ENCODE results near the gene MEI1. TPM values are rescaled to one million over a fixed set of nuclear protein-coding genes. Genes with fewer than 3 reads are reported as not detected.
"Not testable (repeated sequence)": the region's sequence is repeated elsewhere in the genome, so short reads cannot be mapped to it uniquely, and the experiment has no call there.

MEI1 gene
- total RNA-seq, 1 donor from 2014 or later: 0.64 TPM

DNA sequence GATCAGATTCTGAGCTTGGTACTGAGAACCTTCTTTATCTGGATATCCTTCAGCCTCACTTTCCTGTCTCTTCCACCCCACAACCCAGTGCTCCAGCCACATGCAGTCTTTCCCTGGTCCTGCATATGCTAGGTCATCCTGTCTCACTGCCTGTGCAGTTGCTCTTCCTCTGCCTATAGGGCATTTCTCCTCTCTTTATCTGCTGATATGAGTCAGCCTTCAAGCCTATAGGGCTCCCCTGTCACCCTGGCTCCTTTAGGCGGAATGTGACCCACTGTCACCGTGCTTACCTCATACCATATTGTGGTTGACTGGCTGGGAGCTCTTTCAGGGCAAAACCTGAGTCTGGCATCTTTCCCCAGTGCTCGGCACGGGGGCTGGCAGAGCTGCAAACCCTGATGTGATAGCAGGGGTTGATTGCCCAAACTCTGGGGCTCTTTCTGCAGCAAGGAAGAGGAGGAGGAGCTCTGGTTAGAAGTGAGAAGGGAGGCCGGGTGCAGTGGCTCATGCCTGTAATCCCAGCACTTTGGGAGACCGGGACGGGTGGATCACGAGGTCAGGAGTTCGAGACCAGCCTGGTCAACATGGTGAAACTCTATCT lies 26.3 kb downstream of the MEI1 start:
- Mint-ChIP-seq H3K36me3 (ENCODE audit: unreplicated experiment) (no peaks in the 10 kb centered on the region), H3K4me1 (ENCODE audit: low read depth, unreplicated experiment) (no peaks in the 10 kb centered on the region), H3K9me3 (ENCODE audit: unreplicated experiment) (no peaks in the 10 kb centered on the region), H3K4me3 (ENCODE audit: unreplicated experiment) (no peak overlapping the region), H3K27ac (ENCODE audit: unreplicated experiment) (no peak overlapping the region), H3K27me3 (ENCODE audit: unreplicated experiment) (peaks cover 1% of the 10 kb centered on the region)
- TF ChIP-seq, protein P1, sequence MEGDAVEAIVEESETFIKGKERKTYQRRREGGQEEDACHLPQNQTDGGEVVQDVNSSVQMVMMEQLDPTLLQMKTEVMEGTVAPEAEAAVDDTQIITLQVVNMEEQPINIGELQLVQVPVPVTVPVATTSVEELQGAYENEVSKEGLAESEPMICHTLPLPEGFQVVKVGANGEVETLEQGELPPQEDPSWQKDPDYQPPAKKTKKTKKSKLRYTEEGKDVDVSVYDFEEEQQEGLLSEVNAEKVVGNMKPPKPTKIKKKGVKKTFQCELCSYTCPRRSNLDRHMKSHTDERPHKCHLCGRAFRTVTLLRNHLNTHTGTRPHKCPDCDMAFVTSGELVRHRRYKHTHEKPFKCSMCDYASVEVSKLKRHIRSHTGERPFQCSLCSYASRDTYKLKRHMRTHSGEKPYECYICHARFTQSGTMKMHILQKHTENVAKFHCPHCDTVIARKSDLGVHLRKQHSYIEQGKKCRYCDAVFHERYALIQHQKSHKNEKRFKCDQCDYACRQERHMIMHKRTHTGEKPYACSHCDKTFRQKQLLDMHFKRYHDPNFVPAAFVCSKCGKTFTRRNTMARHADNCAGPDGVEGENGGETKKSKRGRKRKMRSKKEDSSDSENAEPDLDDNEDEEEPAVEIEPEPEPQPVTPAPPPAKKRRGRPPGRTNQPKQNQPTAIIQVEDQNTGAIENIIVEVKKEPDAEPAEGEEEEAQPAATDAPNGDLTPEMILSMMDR (IDR thresholded peaks at IDR 0.05; ENCODE audit: partially characterized antibody, unreplicated experiment): no peak
- DNase-seq: no peak

DNA sequence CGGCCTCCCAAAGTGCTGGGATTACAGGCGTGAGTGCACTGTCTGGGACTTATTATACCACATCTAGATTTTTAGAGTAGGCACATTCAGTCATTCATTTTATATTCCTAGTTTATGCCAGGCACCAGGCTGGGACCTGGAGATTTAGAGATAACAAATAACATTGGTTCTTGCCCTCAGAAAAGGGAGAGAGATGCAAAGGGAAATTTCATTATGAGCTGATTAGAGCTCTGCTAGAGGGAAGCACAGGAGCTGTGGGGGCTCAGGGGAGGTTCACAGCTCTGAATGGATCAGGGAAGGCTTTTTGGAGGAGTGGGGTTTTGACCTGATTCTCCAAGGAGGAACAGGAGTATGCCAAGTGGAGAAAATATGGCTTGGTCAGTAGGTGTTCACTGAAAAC lies 32.3 kb downstream of the MEI1 start:
- H3K36me3 Mint-ChIP-seq (ENCODE audit: unreplicated experiment): no peaks in the 10 kb centered on the region
- H3K9me3 Mint-ChIP-seq (ENCODE audit: unreplicated experiment): no peaks in the 10 kb centered on the region
- TF ChIP-seq, protein P1 (IDR thresholded peaks at IDR 0.05; ENCODE audit: partially characterized antibody, unreplicated experiment): no peak
- H3K4me1 Mint-ChIP-seq (ENCODE audit: low read depth, unreplicated experiment): no peaks in the 10 kb centered on the region
- no peak for DNase-seq
- H3K27ac Mint-ChIP-seq (ENCODE audit: unreplicated experiment): no peak overlapping the region
- H3K4me3 Mint-ChIP-seq (ENCODE audit: unreplicated experiment): no peak overlapping the region
- peaks cover 2% of the 10 kb centered on the region for H3K27me3 Mint-ChIP-seq (ENCODE audit: unreplicated experiment)

DNA sequence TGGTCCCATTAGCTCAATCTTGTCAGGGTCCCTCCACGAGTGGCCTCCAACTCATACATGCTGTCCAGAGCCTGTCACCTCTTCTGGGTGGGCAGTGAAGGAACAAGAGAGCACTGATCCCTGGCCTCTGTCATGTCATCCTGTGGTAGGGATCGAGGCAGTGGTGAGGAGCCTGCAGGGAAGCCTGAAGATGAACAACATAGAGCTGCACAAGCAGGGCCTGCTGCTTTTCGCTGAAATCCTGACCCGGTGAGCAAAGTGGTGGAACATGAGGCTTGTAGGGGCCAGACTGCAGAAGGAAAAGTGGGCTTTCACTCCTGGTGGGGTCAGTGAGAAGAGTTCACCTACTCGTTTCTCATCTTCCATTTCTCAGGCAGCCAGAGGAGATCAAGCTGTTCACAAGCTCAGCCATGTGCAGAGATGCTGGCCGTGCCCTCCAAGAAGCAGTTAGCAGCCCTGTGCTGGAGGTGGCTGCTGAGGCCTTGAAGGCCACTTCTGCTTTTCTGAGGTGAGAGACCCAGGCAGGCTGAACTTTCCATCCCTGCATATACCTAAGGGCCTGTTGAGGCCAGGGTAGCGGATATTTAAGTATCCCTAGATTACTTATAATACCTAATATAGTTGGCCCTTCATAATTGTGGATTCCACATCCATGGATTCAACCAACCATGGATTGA lies 32.9 kb downstream of the MEI1 start:
- TF ChIP-seq, protein P1 (IDR thresholded peaks at IDR 0.05; ENCODE audit: partially characterized antibody, unreplicated experiment): no peak
- no peak for DNase-seq
- Mint-ChIP-seq H3K4me1 (ENCODE audit: low read depth, unreplicated experiment) (no peaks in the 10 kb centered on the region), H3K36me3 (ENCODE audit: unreplicated experiment) (no peaks in the 10 kb centered on the region), H3K9me3 (ENCODE audit: unreplicated experiment) (no peaks in the 10 kb centered on the region), H3K27ac (ENCODE audit: unreplicated experiment) (no peak overlapping the region), H3K27me3 (ENCODE audit: unreplicated experiment) (peaks cover 2% of the 10 kb centered on the region), H3K4me3 (ENCODE audit: unreplicated experiment) (no peak overlapping the region)

DNA sequence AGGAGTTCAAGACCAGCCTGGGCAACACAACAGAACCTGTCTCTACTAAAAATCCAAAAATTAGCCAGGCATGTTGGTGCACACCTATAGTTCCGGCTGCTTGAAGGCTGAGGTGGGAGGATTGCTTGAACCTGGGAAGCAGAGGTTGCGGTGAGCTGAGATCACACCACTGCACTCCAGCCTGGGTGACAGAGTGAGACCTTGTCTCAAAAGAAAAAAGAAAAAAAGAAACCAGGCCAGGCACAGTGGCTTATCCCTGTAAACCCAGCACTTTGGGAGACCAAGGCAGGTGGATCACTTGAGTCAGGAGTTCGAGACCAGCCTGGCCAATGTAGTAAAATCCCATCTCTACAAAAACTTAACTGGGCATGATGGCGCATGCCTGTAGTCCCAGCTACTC lies 33.9 kb downstream of the MEI1 start:
- H3K4me3 Mint-ChIP-seq (ENCODE audit: unreplicated experiment); H3K27ac Mint-ChIP-seq (ENCODE audit: unreplicated experiment); H3K4me1 Mint-ChIP-seq (ENCODE audit: low read depth, unreplicated experiment); H3K27me3 Mint-ChIP-seq (ENCODE audit: unreplicated experiment); H3K36me3 Mint-ChIP-seq (ENCODE audit: unreplicated experiment); DNase-seq; H3K9me3 Mint-ChIP-seq (ENCODE audit: unreplicated experiment): not testable (repeated sequence)

DNA sequence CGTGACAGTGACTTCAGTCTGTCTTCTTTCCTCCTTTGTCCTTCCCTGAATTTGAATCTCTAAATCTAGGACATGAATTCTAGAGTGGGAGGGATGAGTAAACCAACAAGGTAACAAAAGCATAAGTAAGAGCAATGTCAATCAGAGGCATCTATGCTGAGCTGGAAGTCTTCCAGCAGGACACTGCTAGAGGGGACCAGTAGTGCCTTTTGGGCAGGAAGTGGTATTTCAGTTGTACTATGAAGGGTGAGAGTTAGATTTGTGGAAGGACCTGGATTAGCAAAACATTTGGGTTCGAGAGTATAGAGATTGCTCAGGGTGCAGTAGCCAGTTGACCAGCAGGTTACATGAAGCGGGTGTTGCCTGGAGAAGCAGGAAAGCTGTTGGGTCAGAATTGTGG lies 40.3 kb downstream of the MEI1 start:
- no peak for DNase-seq
- Mint-ChIP-seq H3K27ac (ENCODE audit: unreplicated experiment) (no peak overlapping the region), H3K36me3 (ENCODE audit: unreplicated experiment) (no peaks in the 10 kb centered on the region), H3K27me3 (ENCODE audit: unreplicated experiment) (no peaks in the 10 kb centered on the region), H3K9me3 (ENCODE audit: unreplicated experiment) (peaks cover 2% of the 10 kb centered on the region), H3K4me3 (ENCODE audit: unreplicated experiment) (no peak overlapping the region), H3K4me1 (ENCODE audit: low read depth, unreplicated experiment) (no peaks in the 10 kb centered on the region)
- TF ChIP-seq, protein P1 (IDR thresholded peaks at IDR 0.05; ENCODE audit: partially characterized antibody, unreplicated experiment): no peak

Measured in glutamatergic neuron (in vitro differentiated cells).